Cardiac septum (tissue), 1 donor: ENCODE data around the gene NKAP. TPM values are rescaled to one million over a fixed set of nuclear protein-coding genes. Genes with fewer than 3 reads are reported as not detected.

Experiments
- DNase-seq: peaks from one replicate; pipeline ENCODE4 v3.0.0-alpha.2; 2020; ENCODE audit warnings: low spot score
- intact Hi-C: fragments of 100-400 bp; cut with DNase I; formaldehyde crosslinking; loops from one replicate; pipeline ENCODE4 v1.14.0; 2022
- total RNA-seq: library from RNA; stranded (reverse); fragmentation: NEBNext Ultra II Directional; extraction: Animal tissue kit (Norgen Biotek cat#: 25700); gene quantifications from one replicate; pipeline ENCODE4 v1.2.1, GENCODE V29; 2021
- donor health status: DM: no; HTN: no; CAD: no.

NKAP gene
- total RNA-seq, 1 donor from 2014 or later, result 4.8 TPM

GRCh38 chrX:119871599-119872395, 71.8 kb downstream of the NKAP start, which contains the start of the genes NDUFA1 and RNF113A:
Gene NDUFA1 (plus strand): TSS chrX:119871832. CDS start chrX:119871912, 80 bp downstream.
Gene RNF113A (minus strand): TSS chrX:119871733. CDS start chrX:119871613, 120 bp downstream.
- DNase-seq, result peak; percentile 94
- intact Hi-C loops, result loop anchor here (1.0 to 5.0 kb wide), 2 partner anchors 18 to 79 kb away; partner anchors contain the start of gene RPL39

GRCh38 chrX:119871245-119871598, 72.3 kb downstream of the NKAP start:
- intact Hi-C loops, result loop anchor here (1.0 to 5.0 kb wide), 2 partner anchors 18 to 79 kb away; partner anchors contain the start of gene RPL39
- no peak for DNase-seq

Other genes starting within 250 kb of the NKAP start
- gene SOWAHD, start 185.2 kb downstream of the NKAP start, total RNA-seq, result not detected
- gene RPL39, start 152.1 kb downstream of the NKAP start, total RNA-seq, result 733 TPM
- gene UPF3B, start 90.8 kb downstream of the NKAP start, total RNA-seq, result 2.9 TPM
- 7.6 TPM for gene RNF113A, start 72.0 kb downstream of the NKAP start, total RNA-seq
- 424 TPM for gene NDUFA1, start 71.9 kb downstream of the NKAP start, total RNA-seq
- not detected for gene AKAP14, start 47.9 kb downstream of the NKAP start, total RNA-seq
- gene RHOXF2B, start 133.9 kb upstream of the NKAP start, total RNA-seq, result not detected
- gene RHOXF1, start 172.2 kb upstream of the NKAP start, total RNA-seq, result not detected
- gene RHOXF2, start 214.9 kb upstream of the NKAP start, total RNA-seq, result not detected